PC-9 (cell line): ENCODE data around the gene PLXDC2. TPM values are rescaled to one million over a fixed set of nuclear protein-coding genes. Genes with fewer than 3 reads are reported as not detected.

Experiments used
- BruUV-seq: library from RNA; stranded (reverse); fragments of 400-500 nt; replicated peaks from 2 replicates; lab custom pipeline; 2021; lab: Mats Ljungman, UMichigan
- CTCF ChIA-PET: fragments of 300-600 bp; sonication (Branson Sonifier 250); formaldehyde crosslinking; loops from one replicate; lab custom pipeline; 2022; ENCODE audit warnings: antibody characterized with exemption; lab: Charles Lee
- POLR2A ChIA-PET: fragments of 300-600 bp; sonication (Branson Sonifier 250); formaldehyde crosslinking; loops from one replicate; lab custom pipeline; 2022; ENCODE audit warnings: antibody characterized with exemption; ENCODE audit not compliant: unreplicated experiment; lab: Charles Lee
- DNase-seq, 2 experiments: peaks; one replicate each; pipeline versions ENCODE4 v3.0.0 to v3.0.0-alpha.2; 2015 to 2022; ENCODE audit warnings: mixed read lengths in 1 of 2
- H2AFZ ChIP-seq: fragments of 200-600 bp; sonication (generic); 2 replicates; pipeline ENCODE4 v1.8.1; 2017; ENCODE audit warnings: antibody characterized with exemption
- H3F3A ChIP-seq: fragments of 200-600 bp; sonication (generic); 2 replicates; pipeline ENCODE4 v1.8.1; 2017; ENCODE audit warnings: antibody characterized with exemption, mild to moderate bottlenecking, low read depth; ENCODE audit not compliant: insufficient read depth
- H3K27ac ChIP-seq: fragments of 200-600 bp; sonication (generic); 2 replicates; pipeline ENCODE4 v1.6.1; 2016; ENCODE audit warnings: mixed run types
- H3K27me3 ChIP-seq: fragments of 200-600 bp; sonication (generic); 2 replicates; pipeline ENCODE4 v1.6.1; 2016; ENCODE audit warnings: low read depth, mixed run types; ENCODE audit not compliant: insufficient read depth
- H3K36me3 ChIP-seq: fragments of 200-600 bp; sonication (generic); 2 replicates; pipeline ENCODE4 v1.6.1; 2016; ENCODE audit warnings: low read depth, mixed run types
- H3K4me1 ChIP-seq: fragments of 200-600 bp; sonication (generic); replicated peaks from 2 replicates; pipeline ENCODE4 v1.6.1; 2016; ENCODE audit warnings: mixed run types; ENCODE audit not compliant: insufficient read depth
- H3K4me2 ChIP-seq: fragments of 200-600 bp; sonication (generic); 2 replicates; pipeline ENCODE4 v1.6.1; 2017; ENCODE audit warnings: mixed run types
- H3K4me3 ChIP-seq: fragments of 200-600 bp; sonication (generic); 2 replicates; pipeline ENCODE4 v1.6.1; 2016; ENCODE audit warnings: mixed run types
- H3K79me2 ChIP-seq: fragments of 200-600 bp; sonication (generic); 2 replicates; pipeline ENCODE4 v1.6.1; 2017; ENCODE audit warnings: low read depth, mixed run types
- H3K9me2 ChIP-seq: fragments of 200-600 bp; sonication (generic); 2 replicates; pipeline ENCODE4 v1.8.1; 2017; ENCODE audit warnings: mild to moderate bottlenecking; ENCODE audit not compliant: insufficient read depth
- H3K9me3 ChIP-seq: fragments of 200-600 bp; sonication (generic); 2 replicates; pipeline ENCODE4 v1.8.1; 2016; ENCODE audit warnings: low read depth; ENCODE audit not compliant: insufficient read depth
- H4K20me1 ChIP-seq: fragments of 200-600 bp; sonication (generic); 2 replicates; pipeline ENCODE4 v1.8.1; 2017; ENCODE audit not compliant: insufficient read depth
- EZH2 ChIP-seq: fragments of 200-600 bp; sonication (generic); IDR thresholded peaks from 2 replicates; pipeline ENCODE4 v1.8.0; 2017; ENCODE audit warnings: antibody characterized with exemption, low read depth
- intact Hi-C: fragments of 100-400 bp; cut with micrococcal nuclease; formaldehyde crosslinking; loops from one replicate; pipeline ENCODE4 v1.10.0; 2022; ENCODE audit not compliant: unreplicated experiment
- total RNA-seq: library from RNA; stranded (reverse); gene quantifications from 2 replicates; pipeline ENCODE4 v1.2.3, GENCODE V29; 2021
- TF ChIP-seq, protein P1 (sequence below): fragments of 200-600 bp; sonication (generic); conservative IDR thresholded peaks from 2 replicates; pipeline ENCODE4 v1.6.1; 2017; ENCODE audit warnings: mixed run types, antibody characterized with exemption, mild to moderate bottlenecking, moderate library complexity

The PLXDC2 gene
- total RNA-seq, 1 experiment from 2014 or later: not detected

- Histone ChIP-seq H3K79me2 (no peaks in the 10 kb centered on the region), H3F3A (no peaks in the 10 kb centered on the region), H3K4me2 (no peak overlapping the region), H3K4me3 (no peak overlapping the region), H3K27me3 (no peaks in the 10 kb centered on the region), H3K4me1 (no peaks in the 10 kb centered on the region), H3K9me2 (no peaks in the 10 kb centered on the region), H3K9me3 (no peaks in the 10 kb centered on the region), H2AFZ (no peak overlapping the region), H4K20me1 (no peaks in the 10 kb centered on the region), H3K27ac (no peak overlapping the region), H3K36me3 (no peaks in the 10 kb centered on the region)
- ChIA-PET POLR2A (no interaction called here), CTCF (no interaction called here)
- no TSS peak for BruUV-seq
- no peak for DNase-seq
- no peak for TF ChIP-seq EZH2
- TF ChIP-seq, protein P1, sequence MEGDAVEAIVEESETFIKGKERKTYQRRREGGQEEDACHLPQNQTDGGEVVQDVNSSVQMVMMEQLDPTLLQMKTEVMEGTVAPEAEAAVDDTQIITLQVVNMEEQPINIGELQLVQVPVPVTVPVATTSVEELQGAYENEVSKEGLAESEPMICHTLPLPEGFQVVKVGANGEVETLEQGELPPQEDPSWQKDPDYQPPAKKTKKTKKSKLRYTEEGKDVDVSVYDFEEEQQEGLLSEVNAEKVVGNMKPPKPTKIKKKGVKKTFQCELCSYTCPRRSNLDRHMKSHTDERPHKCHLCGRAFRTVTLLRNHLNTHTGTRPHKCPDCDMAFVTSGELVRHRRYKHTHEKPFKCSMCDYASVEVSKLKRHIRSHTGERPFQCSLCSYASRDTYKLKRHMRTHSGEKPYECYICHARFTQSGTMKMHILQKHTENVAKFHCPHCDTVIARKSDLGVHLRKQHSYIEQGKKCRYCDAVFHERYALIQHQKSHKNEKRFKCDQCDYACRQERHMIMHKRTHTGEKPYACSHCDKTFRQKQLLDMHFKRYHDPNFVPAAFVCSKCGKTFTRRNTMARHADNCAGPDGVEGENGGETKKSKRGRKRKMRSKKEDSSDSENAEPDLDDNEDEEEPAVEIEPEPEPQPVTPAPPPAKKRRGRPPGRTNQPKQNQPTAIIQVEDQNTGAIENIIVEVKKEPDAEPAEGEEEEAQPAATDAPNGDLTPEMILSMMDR: no peak
- intact Hi-C loops: no loop called here
These were observed 271.9 kb downstream of the PLXDC2 start for GRCh38 chr10:20088061-20088701.

DNA sequence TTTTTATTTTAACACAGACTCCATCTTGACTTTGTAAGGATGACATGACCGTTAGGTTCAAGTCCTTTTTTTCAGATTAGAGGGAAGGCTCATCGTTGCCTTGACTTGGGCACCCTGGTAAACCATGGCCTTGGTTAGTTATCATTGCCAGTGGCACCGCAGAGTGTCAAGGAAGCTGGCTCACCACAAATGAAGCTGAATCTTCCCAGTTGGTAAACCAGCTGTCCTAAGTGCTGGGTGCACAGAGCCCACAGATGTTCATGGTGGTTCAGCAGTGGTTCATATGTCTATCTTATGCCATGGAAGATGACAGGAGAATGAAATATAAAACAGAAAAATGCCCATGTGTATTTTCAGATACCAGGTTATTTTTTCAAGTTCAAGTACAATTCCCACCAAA, 273.6 kb downstream of the PLXDC2 start:
- ChIA-PET CTCF (no interaction called here), POLR2A (no interaction called here)
- Histone ChIP-seq H3K4me1 (no peaks in the 10 kb centered on the region), H3K27ac (no peak overlapping the region), H3K79me2 (no peaks in the 10 kb centered on the region), H3F3A (no peaks in the 10 kb centered on the region), H3K27me3 (no peaks in the 10 kb centered on the region), H3K36me3 (no peaks in the 10 kb centered on the region), H3K9me3 (no peaks in the 10 kb centered on the region), H3K4me2 (no peak overlapping the region), H2AFZ (no peak overlapping the region), H4K20me1 (no peaks in the 10 kb centered on the region), H3K9me2 (no peaks in the 10 kb centered on the region), H3K4me3 (no peak overlapping the region)
- no peak for DNase-seq
- TF ChIP-seq EZH2: no peak
- TF ChIP-seq, protein P1: no peak
- no TSS peak for BruUV-seq
- intact Hi-C loops: no loop called here

DNA sequence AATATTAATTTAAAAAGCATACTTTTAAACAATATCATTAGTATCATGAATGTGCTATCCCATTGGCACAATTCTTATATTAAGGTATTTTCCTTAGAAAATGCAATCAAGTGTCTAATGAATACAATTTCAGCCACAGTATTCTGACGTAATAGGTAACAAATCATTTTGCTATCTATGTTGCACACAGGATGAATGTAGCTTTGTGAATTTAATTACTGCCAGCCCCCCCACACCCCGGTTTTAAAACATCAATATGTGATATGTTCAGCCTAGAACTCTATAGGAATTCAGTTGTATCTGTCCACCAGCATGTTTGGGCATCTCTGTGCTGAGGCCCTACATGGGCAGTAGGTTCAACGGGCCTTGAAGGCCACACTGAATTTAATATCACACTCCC, 274.6 kb downstream of the PLXDC2 start:
- Histone ChIP-seq H3K4me2 (no peak overlapping the region), H3K27ac (no peak overlapping the region), H3K4me3 (no peak overlapping the region), H3K9me3 (no peaks in the 10 kb centered on the region), H3F3A (no peaks in the 10 kb centered on the region), H3K36me3 (no peaks in the 10 kb centered on the region), H3K27me3 (no peaks in the 10 kb centered on the region), H4K20me1 (no peaks in the 10 kb centered on the region), H3K4me1 (no peaks in the 10 kb centered on the region), H3K79me2 (no peaks in the 10 kb centered on the region), H3K9me2 (no peaks in the 10 kb centered on the region), H2AFZ (no peak overlapping the region)
- no peak for DNase-seq
- TF ChIP-seq, protein P1: no peak
- no peak for TF ChIP-seq EZH2
- ChIA-PET CTCF (no interaction called here), POLR2A (no interaction called here)
- no TSS peak for BruUV-seq
- intact Hi-C loops: no loop called here
